Eye (tissue), 1 donor: ENCODE results near the gene RALGAPA2.

Experiments used
- DNase-seq: peaks from one replicate; pipeline ENCODE4 v3.0.0-alpha.2; 2015

RALGAPA2 gene

DNA sequence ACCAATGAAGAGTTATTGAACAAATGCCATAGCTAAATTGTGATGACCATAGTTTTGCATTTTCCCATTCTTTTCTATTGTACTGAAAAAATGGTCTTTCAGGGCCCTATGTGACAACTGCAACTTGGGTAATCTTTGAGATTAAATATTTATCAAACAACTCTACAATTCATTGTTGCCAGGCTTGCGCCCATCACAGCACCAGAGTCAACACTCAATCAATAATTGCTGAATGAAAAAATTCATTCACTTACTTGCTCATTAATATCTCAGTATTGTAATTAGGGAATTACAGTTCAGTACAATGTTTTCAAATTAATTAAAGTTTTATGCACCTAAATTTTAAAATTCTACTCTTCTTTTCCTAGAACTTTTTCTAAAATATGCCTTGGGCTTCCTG lies 7.7 kb upstream of the RALGAPA2 start:
- no peak for DNase-seq

DNA sequence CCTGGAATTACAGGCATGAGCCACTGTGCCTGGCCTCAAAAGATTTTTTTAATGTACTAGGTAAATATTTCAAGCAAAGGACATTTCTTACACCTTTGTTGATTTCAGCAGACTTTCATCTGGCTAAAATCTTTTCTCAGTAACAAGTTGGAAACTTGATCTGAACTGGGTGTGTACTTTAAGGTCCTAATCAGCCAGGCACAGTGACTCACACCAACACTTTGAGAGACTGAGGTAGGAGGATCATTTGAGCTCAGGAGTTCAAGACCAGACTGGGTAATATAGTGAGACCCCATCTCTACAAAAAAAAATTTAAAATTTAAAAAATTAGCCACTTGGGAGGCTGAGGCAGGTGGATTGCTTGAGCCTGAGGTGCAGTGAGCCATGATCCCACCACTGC lies 7.0 kb upstream of the RALGAPA2 start:
- no peak for DNase-seq

DNA sequence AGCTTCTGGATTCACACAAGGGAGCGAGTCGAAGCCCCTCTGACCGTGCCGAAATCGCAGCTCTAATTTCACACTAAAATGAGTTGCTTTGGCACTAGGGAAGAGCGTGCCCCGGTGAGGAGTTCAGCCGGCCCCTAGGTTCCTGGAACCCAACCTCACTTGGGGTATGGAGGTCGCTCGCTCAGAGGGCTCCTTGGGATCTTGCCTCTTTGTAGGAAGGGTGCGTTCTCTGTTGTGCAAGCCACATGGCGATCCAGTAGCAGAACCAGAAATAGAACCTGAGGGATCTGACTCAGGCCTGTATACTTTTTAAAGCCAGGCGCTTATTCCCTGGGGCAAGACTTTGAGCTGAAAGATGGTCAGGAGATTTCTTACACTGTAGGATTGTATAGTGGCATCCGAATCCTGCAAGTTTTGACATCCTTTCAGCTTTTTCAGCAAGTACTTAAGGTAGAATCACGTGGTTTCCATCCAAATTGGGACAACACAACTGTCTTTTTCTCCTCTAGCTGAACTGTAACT lies 861 bp upstream of the RALGAPA2 start:
- DNase-seq = no peak

DNA sequence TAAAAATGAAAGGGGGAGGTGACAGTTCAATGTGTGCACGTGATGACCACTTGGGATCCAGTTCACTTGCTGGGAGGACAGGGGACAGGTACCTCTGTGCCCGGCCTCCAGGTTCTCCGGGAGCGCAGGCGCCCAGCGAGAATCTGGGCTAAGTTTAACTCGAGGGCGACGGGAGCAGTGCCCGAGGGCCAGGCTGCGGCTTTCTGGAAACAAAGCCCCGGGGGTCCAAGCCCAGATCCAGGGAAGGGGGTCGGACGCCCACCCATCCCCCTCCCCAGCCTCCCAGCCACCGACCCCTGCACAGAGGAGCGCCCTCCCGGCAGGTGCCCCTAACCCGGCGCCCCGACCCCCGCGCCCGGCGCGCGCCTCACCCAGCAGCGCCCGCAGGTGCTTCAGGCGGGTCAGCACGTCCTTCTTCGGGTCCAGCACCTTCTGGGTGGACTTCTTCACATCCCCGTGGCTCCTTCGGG lies 405 bp downstream of the RALGAPA2 start:
- no peak for DNase-seq

DNA sequence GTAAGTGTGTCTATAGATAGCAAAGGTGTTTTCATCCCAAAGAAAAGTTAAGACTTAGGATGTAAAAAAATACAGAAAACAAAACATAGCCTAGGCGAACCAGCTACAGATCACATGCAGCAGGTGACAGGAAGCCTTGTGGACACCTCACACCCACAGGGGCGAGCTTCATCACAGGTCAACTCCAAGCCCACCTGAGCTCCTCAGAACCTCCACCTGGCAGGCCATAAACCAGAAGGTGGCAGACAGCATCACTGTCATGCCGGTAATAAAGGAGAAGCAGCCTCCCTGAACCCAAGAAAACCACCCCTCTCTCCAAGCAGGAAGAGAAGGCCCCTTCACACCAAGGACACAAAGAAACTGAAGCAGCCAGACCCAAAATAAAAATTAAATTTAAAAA lies 1.0 kb downstream of the RALGAPA2 start:
- no peak for DNase-seq

DNA sequence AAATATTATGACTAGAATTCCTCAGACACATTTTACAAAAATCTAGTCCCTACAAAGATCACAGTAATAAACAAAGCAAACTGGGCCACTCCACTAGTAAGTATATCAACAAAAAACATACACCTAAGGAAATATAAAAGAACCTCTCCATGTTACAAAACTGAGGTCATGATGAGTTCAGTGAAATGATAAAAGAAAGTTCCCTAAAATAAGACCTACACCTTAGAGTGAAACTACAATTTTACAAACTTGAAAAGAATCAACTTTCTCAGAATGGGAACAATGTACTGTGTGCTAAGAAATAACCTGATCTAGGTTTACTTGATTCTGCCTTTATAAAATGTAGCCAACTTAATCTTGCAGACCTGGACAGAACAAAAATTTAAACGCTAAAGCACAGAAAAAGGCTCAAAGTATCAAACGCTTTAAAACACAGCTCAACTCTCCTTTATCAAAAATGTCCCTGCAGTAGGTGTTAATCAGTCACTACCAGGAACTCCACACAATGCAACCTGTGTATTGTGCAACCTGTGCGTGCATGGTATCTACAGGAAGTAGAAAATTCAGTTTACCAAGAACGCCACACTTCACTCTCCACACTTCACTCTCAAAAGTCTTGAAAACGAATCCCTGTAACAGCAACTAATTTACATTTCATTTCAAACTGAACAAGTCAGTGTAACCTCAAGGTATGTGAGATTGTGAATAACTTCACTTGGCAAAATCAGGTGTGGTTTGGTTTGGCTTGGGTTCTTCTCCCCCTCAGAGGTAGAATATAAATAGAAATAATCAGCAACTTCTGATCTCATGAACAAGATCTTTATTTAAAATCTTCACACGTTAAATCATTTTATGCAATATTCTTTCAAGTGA lies 1.8 kb downstream of the RALGAPA2 start:
- no peak for DNase-seq

DNA sequence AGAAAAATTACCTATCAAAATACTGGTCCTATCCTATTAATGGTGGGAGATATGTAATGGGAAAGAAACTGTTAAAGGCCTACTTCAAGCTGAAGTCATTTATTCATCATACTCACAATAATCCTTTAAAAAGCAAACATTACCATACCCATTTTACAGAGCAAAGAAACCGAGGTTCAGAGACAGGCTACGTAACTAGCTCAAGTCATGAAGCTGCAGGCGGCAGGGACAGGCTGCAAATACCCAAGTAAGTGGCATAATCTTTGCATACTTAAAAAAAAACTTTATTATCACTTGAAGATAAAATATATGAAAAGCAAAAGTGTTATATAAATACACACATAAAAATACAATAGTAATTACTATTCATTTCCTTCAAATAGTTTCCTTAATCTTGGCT lies 2.6 kb downstream of the RALGAPA2 start:
- no peak for DNase-seq

DNA sequence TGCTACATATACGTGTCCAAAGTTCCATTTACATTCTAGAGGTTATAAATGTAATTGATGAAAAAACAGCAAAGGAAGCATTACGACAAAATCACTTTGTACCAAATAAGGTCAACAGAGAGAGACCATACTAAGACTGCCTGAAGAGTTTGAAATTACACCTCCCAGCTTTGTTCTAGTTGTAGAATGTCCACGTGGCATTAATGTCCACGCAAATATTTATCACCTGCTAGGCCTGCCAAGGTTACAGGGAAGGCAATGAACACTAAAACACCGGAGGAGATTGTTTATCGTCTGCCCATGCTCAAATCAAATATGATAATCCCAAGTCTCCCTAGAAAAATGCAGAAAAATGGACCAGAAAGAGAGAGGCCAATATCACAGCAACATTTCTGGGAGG lies 6.2 kb downstream of the RALGAPA2 start:
- DNase-seq = no peak

DNA sequence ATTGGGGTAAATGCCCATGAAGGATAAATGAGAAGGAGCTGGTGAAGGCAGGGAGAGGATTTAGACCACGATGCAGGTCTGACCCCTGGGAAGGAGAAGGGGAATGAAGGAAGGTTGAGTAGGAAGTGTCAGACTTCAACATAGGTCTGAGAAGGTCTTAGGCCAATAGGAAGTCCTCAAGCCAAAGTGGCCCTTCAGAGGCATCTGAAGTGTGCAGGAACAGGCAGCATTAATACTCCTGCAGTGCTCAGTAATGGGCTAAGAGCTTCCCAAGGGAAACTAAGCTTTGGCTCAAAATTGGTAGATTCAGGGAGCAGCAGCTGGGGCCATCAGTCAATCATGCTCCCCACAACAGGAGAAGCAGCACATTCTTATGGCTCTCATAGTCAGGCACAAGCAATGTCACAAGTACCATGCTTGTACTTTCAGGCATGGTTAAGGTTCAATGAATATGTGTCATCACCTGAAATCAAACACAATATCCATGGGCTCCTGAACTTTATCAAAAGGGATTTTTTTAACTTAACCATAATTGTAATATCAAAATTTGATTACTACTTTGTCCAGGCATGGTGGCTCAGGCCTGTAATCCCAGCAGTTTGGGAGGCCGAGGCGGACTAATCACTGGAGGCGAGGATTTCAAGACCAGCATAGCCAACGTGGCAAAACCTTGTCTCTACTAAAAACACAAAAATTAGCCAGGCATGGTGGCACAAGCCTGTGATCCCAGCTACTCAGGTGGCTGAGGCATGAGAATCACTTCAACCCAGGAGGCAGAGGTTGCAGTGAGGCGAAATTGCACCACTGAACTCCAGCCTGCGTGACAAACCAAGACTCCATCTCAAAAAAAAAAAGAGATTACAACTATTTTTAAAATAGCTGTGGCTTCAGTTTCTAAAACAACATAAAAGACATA lies 9.9 kb downstream of the RALGAPA2 start:
- DNase-seq = no peak

DNA sequence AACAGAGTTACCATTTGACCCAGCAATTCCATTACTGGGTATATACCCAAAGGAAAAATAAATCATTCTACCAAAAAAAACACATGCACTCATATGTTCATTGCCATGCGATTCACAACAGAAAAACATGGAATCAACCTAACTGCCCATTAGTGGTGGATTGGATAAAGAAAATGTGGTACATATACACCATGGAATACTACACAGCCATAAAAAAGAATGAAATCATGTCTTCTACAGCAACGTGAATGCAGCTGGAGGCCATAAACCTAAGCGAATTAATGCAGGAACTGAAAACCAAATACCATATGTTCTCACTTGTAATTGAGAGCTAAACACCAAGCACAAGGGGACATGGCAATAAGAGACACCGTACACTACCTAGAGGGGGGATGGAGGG lies 12.5 kb downstream of the RALGAPA2 start:
- DNase-seq = no peak

DNA sequence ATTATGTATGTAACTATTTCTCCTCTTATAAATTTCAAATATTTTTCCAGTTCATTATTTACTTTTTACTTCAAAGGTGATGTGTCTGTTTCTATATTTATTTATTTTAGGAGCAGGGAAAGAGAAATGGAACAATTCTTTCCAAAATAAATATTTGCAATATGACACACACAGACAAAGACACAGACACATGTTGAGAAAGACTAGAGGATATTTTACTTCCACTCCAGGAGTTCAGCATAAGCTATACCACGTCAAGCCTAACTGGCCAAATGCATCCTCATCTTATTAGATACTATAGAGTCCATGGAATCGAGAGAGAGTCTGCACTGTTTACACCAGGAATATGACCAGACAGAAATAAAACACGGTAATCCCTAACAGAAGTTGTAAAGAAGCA lies 13.3 kb downstream of the RALGAPA2 start:
- no peak for DNase-seq

DNA sequence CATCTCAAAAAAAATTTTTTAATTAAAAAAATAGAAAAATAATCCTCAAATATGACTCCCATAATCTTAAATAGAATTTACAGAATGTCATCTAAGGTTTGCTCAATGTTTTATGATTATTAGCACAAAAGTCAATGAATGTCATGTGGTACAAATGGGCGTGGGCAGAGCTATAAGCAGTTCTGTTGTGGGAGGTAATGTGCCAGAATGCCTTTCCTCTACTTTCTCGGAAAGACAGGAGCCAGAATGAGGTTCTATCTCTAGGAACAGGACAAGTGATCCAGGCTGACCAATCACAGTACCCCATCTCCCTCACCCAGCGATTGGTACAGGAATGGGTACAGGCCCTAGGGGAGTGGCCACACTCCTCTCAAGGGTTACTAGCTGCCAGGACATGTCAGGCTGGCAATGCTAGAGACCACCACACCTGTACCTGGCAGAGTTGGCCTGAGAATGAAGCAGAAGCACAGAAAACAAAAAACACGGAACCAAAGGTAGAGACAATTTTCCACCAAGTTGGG lies 15.1 kb downstream of the RALGAPA2 start:
- no peak for DNase-seq

DNA sequence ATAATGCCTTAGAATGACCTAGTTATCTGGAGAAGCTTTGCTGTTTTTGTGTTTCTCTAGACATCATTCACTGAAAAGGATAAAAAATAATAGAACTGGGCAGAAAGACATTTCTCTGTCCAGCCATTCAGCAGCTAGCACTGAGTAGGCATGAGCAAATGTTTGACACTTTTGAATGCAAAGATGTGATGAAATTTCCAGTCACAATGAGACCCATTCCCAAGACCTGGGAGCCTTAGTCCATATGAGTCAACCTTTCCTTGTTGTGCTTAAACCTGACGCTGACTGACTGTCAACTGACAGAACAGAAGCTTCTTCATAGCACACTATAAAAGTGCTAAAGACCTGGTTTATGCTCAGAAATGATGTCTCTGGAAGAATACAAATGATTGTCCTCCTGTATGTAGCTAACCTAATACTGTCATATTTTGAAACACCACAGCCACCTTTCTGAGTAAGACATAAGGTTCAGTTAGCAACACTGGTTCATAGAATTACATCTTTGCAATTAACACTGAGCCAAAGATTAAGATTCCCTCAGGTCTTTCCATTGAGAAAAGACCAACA lies 17.1 kb downstream of the RALGAPA2 start:
- DNase-seq = no peak

DNA sequence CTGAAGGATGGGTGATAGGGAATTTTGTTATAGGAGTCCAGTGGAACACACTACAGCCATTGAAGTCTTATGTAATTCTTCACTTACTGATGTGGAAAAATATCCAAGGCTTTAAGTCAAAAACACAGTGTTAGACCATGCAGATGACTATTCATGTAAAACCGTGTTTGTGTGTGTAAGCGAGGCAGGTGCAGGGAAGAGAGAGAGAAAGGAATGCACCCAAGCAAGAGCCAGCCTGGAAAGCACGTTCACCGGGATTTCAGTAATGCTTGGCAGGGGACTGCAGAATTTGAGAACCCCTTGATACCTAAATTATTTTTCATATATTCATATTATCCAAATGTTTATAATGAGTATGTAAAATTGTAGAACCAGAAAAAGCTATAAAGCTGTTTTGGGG lies 17.9 kb downstream of the RALGAPA2 start:
- DNase-seq = peak; percentile 26

DNA sequence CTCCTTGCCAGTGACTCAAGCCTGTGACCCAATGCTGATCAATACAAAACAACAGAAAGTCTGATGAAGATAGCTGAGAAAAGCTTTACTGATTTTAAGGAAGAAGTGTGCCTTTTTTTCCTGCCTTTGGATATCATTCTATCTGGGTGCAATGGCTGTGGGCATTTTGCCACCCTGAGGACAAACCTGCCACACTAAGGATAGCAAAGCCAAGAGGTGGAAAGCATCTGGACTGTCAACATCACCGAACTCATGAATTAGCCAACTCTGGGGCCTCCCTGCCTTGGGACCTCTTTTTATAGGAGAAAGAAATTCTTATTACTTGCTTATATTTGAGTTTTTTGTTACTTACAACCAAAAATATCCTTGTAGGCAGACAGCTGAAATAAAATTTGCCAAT lies 19.9 kb downstream of the RALGAPA2 start:
- no peak for DNase-seq

DNA sequence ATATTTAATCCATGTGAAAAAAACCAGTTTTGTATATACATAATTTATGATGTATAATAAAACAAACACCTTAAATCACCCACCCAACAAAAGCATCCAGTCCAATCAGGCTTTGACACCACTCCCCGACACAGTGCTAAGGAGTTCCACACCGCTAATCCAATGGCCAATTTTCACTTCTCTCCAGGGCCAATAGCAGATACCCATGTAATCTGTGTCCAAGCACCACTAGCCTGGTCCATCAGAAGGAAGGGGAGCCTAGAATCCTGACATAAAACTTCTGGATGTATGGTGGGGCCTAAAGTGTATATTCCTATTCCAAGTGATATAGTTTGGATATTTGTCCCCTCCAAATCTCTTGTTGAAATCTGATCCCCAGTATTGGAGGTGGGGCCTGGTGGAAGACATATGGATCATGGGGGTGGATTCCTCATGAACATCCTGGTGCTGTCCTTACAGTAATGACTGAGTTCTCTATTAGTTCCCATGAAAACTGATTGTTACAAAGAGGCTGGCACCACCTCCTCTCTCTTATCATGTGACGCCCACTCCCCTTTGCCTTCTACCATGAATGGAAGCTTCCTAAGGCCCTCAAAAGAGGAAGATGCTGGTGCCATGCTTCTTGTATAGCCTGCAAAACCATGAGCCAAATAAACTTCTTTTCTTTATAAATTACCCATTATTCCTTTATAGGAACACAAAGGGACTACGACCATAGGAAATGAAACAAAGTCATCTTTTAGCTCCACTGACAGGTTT lies 20.8 kb downstream of the RALGAPA2 start:
- DNase-seq = no peak

DNA sequence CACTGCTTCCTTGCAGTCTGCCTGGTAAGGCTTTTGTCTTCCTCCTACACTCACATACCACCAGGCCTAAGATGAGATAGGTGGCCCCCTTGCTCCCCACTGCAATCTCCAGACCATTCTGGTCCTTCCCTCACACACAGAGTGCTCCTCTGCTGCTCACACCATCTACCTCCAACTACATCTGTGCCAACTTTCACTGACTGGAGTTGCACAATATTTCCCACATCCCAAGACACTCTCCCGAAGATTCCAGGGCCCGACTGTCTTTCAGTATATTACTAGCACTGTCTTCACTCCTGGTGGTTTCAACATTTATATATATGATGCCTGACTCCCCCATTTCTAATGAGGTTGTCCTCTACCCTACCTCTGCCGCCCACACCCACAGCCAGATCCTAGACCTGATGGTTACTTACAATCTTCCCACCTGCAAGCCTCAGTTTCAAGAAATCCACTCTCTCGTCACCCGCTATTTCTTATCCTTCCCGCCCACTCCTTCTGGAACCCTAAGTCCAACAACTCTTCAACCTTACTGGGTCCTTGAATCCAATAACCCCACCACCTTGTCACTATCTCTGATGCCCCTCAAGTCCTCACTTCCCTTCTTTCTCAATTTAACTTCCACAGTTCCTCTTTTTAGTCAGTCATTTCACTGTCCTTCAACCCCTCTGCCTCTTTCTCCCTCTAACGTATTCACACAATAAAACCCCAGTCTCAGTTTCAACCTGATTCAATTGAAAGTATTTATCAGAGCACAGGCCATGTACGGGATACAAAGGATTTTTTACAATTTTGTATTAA lies 21.6 kb downstream of the RALGAPA2 start:
- no peak for DNase-seq

DNA sequence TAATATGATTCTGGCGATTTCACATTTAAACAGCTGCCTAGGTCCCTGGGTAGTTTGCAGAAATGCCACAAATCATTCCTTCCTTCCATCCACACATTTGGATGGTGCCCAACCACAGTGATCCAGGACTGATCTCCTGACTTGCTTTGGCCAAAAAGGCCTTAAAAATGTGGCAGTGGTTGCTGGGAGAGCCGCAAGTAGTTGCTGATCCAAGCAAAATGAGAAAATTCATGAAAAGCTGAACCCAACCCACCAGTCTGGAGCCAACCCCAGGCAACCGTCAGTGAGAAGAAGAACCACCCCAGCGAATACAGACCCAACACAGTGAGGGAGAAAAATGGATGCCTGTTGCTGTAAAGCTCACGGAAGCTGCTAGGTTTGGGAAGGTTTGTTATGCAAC lies 25.1 kb downstream of the RALGAPA2 start:
- DNase-seq = no peak

DNA sequence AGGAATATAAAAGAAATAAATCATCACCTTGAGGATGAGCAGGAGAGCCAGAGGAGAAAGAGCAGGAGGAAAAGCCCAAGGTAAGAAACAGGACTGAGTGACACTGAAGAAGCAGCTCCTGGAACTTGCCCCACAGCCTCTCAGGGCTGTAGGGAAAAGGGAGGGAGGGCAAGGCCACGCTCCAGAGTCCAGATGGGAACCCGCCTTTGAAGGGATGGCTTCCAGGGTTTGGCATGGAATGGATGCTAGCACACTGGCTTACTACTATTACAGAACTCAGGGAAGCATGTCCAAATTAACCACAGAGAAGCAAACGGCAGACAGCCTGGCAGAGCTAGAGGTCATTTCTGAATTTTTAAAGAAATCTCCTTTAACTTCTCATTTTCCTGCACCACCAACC lies 26.8 kb downstream of the RALGAPA2 start:
- no peak for DNase-seq

DNA sequence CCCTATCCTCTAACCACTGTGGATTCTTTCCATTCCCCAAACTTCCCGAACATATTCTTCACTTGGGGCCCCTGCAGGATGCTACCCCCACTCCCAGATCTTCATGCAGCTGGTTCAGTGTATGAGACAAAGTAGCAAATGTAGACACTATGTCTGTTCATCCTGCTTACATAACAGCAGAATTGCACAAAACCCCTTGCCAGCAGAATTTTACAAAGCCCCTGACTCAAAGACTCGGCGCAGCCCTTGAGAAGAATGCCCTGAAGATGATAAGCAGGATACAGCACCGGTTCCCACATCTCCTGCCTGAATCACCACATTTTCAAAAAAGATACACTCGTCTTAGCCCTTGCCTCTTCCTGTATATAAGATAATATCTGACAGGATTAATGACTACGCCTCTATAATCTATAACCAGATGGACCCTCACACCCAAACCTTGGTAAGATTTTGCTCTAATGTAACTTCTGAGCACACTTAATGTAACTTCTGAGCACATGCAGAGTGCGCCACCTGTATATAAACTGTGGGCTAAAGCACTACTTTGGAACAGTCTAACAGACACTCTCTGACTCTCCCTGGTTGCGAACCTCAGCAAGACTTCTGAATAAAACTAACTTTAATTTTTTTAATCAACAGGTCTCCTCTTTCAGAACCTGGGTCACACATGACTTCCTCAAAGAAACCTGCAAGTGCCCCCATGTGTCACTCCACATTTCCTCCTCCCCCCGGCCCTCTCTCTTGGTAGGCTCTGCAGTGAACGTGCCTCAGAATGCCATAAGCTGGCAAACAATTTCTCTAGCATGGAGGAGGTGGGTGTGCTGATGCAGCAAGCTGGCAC lies 28.7 kb downstream of the RALGAPA2 start:
- DNase-seq = no peak
